Measurements from ENCODE around the gene HABP4.

HABP4 gene

DNA sequence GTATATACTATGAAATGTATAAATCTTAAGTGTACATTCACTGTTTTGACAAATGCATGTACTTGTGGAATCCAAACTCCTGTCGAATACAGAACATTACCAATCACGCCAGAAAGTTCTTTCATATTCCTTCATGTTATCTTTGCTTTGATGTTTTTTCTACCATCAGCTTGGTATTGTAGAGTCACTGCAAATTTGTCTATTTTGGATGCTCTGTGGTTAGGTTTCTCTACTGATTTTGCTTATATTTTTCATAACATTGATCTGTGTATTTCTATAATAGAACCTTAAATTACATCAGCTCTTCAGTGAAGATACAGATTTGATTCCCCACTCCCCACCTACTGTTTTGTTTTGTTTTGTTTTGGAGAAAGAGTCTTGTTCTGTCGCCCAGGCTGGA, 30.8 kb downstream of the HABP4 start:
- no peak for DNase-seq

GRCh38 chr9:96482476-96482875, 32.5 kb downstream of the HABP4 start:
- no peak for DNase-seq

GRCh38 chr9:96483197-96483596, 33.2 kb downstream of the HABP4 start:
- DNase-seq = no peak

- no peak for DNase-seq
These were observed 33.9 kb downstream of the HABP4 start for GRCh38 chr9:96483733-96484390.

DNA sequence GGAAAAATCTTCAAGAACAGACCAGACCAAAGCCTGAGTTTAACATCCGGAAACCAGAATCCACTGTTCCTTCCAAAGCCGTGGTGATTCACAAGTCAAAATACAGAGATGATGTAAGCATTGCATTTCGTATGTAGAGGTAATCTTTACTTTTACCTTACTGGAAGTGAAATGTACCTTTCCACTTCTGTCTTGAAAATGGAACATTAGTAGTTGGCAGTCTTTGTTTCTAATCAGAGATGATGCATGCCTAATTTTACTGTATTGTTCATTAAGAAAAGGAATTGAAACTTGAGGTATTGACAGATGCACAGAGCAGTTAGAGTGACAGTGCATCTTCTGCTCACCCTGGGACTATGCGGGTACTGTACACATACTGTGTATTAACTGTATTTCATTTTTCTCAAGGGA, 34.6 kb downstream of the HABP4 start:
- DNase-seq = no peak

- no peak for DNase-seq
These were observed 35.3 kb downstream of the HABP4 start for GRCh38 chr9:96485280-96485679.

DNA sequence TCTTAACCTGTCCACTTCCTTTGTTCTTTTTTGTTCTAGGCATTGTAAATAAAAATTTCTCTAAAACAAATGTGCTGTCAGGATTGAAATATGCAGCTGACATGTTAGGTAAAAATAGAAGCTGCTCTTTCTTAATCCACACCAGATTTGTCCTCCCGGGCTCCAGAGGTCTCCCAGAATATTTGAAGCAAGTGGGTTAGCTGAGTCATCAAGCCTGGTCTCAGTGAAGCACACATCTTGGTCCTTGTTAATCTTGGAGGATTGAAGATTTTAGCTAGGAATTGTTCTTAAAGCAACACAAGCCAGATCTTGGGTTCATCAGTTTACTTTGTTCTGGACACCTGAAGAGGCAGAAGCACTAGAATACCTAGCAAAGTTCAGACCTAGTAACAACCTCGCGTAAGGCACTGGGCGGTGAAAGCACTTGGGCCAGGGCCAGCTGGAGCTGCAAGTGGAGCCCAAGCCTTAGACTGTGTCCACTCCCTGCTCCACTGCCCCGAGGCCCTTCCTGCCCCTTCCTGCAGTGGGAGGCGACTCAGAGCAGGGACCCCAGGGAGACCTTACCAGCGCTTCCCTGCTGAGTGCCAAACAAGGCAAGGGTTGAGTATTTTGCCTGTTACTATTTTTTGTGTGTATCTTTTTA, 36.5 kb downstream of the HABP4 start:
- no peak for DNase-seq

DNA sequence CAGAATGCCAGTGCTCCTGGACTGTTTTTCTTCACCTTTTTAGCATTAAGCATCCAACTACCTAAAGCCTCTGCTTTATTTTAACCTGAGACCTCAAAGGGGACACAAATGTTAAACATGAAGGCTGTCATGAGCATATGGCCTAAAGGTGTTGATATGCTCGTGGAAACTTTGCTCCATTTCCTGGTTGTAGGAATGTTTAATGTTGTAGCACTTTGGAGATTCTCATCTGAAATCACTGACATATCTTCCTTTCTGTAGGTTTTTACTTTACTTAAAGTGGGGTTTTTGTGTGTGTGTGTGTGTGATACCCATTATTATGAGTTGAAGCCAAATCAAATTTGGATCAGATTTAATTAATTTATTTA, 37.0 kb downstream of the HABP4 start:
- no peak for DNase-seq

- no peak for DNase-seq
These were observed 38.0 kb downstream of the HABP4 start for GRCh38 chr9:96487949-96488348.

DNA sequence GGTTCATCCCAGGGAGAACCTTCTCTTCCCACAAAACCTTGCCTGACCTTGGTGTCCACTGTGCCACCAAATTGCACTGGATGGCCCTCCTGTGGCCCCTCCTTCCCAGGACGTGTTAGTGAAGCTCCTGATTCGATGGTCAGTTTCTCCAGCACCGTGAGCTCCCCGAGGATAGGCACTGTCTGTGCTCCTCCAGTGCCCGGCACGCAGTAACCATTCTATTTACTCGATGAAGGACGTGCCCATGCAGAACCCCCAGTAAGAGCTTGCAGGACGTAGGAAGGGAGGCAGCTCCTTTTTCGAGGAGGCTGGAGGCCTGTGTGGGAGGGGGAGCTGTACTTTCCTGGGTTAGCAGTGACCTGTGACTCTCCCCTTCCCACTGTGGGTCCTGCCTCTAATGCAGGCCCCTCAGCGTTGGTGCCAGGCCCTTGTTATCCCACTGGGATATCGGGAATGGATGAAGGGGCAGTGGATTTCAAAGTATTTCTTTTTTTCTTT, 39.6 kb downstream of the HABP4 start:
- no peak for DNase-seq

DNA sequence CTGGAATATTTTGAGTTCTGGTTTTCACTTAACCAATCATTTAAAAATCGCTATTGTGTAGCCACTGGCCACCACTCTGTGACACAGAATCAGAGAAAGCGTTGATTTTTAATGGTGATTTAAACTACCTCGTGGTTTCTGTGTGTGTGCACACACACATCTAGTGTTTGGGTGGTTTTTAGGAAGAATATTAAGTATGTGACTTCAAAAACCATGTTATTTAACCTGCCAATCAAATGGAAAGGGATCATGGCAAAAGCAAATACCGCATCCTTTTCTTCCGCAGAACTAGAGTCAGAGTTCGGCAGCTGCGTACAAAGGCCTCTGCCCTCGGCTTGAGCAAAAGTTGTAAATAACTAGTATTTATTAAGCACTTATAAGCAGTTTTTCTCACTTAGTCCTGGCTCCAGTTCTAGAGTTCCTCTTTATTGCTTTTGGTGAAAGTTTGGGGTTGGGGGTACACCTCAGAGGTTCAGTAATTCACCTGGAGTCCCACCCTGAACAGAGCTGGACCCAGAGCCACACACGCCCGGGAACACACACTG, 40.6 kb downstream of the HABP4 start:
- DNase-seq = no peak

DNA sequence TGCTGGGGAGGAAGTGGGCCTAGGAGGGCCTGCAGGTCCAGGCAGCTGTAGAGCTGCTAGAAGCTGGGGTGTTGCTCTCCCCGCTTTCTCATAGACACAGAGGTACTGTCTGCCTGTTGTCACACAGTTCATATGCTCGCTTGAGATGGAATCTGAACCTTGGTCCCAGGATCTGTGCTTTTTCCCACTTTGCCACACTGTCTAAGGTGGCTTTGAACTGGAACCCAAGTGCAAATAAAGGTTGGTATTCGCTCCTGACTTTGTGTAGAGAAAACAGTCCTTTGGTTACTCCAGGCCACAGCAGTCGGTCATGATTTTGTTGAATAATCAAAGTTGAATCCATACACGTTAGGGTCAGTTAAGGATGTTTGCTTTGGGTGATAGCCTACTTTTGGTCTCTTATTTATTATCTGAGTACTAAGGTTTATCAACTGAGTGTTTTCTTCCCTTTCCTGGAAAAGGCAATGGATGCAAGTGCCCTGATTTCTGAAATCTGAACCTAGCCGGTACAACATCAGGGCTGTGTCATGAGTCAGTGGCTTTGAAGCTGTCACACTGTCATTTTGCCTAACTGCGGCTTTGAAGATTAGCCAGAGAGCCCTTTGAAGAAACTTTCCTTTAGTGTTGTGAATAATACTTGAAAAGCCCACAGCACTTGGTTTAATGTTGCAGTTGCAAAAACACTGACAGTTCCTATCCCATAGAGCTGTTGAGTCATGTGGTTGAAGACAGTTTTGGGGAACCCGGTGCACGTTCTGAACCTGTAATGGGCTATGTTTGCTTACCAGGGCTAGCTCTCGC, 41.3 kb downstream of the HABP4 start:
- peak; percentile 23 for DNase-seq

- no peak for DNase-seq
These were observed 42.0 kb downstream of the HABP4 start for GRCh38 chr9:96491880-96492525.

- DNase-seq = no peak
These were observed 43.1 kb downstream of the HABP4 start for GRCh38 chr9:96492993-96493531.

- no peak for DNase-seq
These were observed 43.8 kb downstream of the HABP4 start for GRCh38 chr9:96493757-96494156.

GRCh38 chr9:96494215-96494800, 44.3 kb downstream of the HABP4 start:
- DNase-seq = no peak

DNA sequence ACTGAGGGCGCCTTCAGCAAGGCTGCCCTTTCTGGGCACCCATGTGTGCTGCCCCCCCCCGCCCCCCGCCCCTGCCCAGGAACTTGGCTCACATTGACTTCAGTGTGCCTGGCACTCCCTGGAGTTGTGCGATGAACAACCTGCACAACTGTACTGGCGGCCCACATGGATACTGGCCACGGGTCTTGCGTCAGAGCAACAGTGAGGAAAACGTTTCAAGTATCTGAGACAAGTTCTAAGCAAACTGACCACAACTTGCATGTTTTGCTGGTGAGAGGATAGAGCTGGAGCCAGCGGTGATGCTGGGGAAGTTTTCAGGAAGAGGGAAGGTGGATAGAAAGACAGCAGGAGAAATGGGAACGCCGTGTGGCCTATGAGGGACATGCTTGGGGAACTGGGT, 45.4 kb downstream of the HABP4 start:
- DNase-seq = no peak

- DNase-seq = no peak
These were observed 46.6 kb downstream of the HABP4 start for GRCh38 chr9:96496368-96497116.

- DNase-seq = no peak
These were observed 47.1 kb downstream of the HABP4 start for GRCh38 chr9:96497117-96497399.

DNA sequence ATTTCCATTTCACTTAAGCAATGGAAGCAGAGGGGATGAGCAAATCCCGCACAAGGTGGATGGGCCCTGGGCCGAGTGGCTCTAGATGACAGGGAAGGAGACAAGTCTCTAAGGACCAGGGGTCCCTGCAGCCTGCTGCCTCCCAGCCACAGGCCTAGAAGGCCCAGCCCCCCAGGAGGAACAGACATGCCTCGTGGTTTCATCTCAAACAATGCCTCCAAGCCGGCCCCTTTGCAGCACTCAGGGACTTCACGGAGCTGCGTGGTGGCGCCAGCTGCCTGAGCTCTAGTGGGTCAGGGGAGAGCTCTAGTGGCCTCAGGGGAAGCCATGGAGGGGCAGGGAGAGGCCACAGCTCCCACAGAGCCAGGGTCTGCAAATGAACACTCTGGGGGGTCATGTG, 48.8 kb downstream of the HABP4 start:
- DNase-seq = no peak

GRCh38 chr9:96499257-96499656, 49.3 kb downstream of the HABP4 start:
- DNase-seq = no peak
